ENCODE results near the gene SPAAR. TPM values are rescaled to one million over a fixed set of nuclear protein-coding genes. Genes with fewer than 3 reads are reported as not detected.
A peak's percentile ranks its signal among the peaks of the same experiment; 100 is the strongest.

Gene SPAAR
- polyA plus RNA-seq, 2 of the 4 experiments (the other 2 are of a cell fraction) = not detected

DNA sequence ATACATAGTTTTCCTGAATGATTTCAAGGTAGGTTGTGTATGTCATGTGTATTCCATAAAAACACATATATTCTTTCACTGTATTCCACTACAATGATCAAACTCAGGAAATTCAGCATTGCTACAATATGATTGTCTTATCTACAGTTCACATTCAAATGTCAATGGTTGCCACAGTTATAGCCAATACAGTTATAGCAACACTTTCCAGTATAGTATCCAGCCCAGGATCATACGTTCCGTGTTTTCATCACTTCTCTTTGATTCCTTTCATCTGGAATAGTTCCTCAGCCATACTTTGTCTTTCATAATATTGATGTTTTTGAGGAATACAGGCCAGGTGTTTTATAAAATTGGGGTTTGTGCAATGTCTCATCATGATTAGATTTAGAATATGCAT is 39.2 kb downstream of the SPAAR start:
- WGBS (ENCODE audit: missing lambda C conversion rate) = 91% methylated on average over 2 of the region's 2 CpGs
- no peak for DNase-seq (ENCODE audit: low read depth in 1 of 2, low spot score in 1 of 2)
- no peak for TF ChIP-seq CHD4 (IDR thresholded peaks at IDR 0.05; ENCODE audit: borderline replicate concordance)
- no peak for TF ChIP-seq ELK1 (IDR thresholded peaks at IDR 0.05; ENCODE audit: low read depth, low read length)
- TF ChIP-seq RAD21 (conservative IDR thresholded peaks at IDR 0.05 in 1 of 2, IDR thresholded peaks at IDR 0.05 in 1 of 2) = no peak
- TF ChIP-seq, protein P1, sequence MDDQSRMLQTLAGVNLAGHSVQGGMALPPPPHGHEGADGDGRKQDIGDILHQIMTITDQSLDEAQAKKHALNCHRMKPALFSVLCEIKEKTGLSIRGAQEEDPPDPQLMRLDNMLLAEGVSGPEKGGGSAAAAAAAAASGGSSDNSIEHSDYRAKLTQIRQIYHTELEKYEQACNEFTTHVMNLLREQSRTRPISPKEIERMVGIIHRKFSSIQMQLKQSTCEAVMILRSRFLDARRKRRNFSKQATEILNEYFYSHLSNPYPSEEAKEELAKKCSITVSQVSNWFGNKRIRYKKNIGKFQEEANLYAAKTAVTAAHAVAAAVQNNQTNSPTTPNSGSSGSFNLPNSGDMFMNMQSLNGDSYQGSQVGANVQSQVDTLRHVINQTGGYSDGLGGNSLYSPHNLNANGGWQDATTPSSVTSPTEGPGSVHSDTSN (IDR thresholded peaks at IDR 0.05) = no peak
- TF ChIP-seq POLR2AphosphoS2 (conservative IDR thresholded peaks at IDR 0.05; ENCODE audit: low read length) = no peak
- TF ChIP-seq NR3C1 (IDR thresholded peaks at IDR 0.05) = no peak
- no peak for TF ChIP-seq CEBPB (IDR thresholded peaks at IDR 0.05)
- no peak for TF ChIP-seq HMGXB4 (CRISPR knock-in tag; IDR thresholded peaks at IDR 0.05; ENCODE audit: borderline replicate concordance)
- no peak for TF ChIP-seq RARB (CRISPR knock-in tag; IDR thresholded peaks at IDR 0.05)
- TF ChIP-seq PHF8 (IDR thresholded peaks at IDR 0.05; ENCODE audit: borderline replicate concordance, low read depth) = no peak
- no peak for TF ChIP-seq EP300 (IDR thresholded peaks at IDR 0.05)
- TF ChIP-seq, protein P2, sequence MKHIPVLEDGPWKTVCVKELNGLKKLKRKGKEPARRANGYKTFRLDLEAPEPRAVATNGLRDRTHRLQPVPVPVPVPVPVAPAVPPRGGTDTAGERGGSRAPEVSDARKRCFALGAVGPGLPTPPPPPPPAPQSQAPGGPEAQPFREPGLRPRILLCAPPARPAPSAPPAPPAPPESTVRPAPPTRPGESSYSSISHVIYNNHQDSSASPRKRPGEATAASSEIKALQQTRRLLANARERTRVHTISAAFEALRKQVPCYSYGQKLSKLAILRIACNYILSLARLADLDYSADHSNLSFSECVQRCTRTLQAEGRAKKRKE (CRISPR knock-in tag; IDR thresholded peaks at IDR 0.05; ENCODE audit: low read depth) = no peak
- no peak for TF ChIP-seq CHD2 (IDR thresholded peaks at IDR 0.05; ENCODE audit: low read length, partially characterized antibody)
- TF ChIP-seq MAZ (IDR thresholded peaks at IDR 0.05; ENCODE audit: borderline replicate concordance, low read depth, low read length) = no peak
- no peak for TF ChIP-seq RCOR1 (IDR thresholded peaks at IDR 0.05; ENCODE audit: low read depth, low read length)
- TF ChIP-seq HDAC2 (IDR thresholded peaks at IDR 0.05) = no peak
- FAIRE-seq = no peak
- ATAC-seq = no peak
- no peaks in the 10 kb centered on the region for H3K9me3 ChIP-seq
- no peak overlapping the region for H3K27ac ChIP-seq
- no peak overlapping the region for H3K4me3 ChIP-seq
- no peak overlapping the region for H3K4me2 ChIP-seq
- ChIA-PET POLR2A (no interaction called here), CTCF (interaction anchor here (0.9 to 1.3 kb wide), 4 partner anchors 122 to 852 kb away, joined by 3 to 4 read pairs (median 3); partner anchors contain the start of gene PIGO)
- H3K4me1 ChIP-seq = peaks cover 12% of the 10 kb centered on the region; the same call in 1 of the 3 replicates

GRCh38 chr9:35948901-35949318 is 39.6 kb downstream of the SPAAR start:
- 59% methylated on average over 2 of the region's 2 CpGs for WGBS (ENCODE audit: missing lambda C conversion rate)
- H3K4me1 ChIP-seq = peaks cover 12% of the 10 kb centered on the region; the same call in 1 of the 3 replicates
- ChIA-PET POLR2A (no interaction called here), CTCF (interaction anchor here (0.9 to 1.5 kb wide), 9 partner anchors 28 to 852 kb away, joined by 3 to 6 read pairs (median 3); partner anchors contain the start of gene PIGO)
- no peak overlapping the region for H3K4me3 ChIP-seq
- H3K4me2 ChIP-seq = no peak overlapping the region
- DNase-seq (ENCODE audit: low read depth in 1 of 2, low spot score in 1 of 2) (no peak), FAIRE-seq (no peak), ATAC-seq (no peak; a peak in 1 of 6 replicates)
- 0 out of 6 replicates have a peak overlapping the region, but pooled peaks of 1 of the 2 experiments have one; percentile 13 for H3K27ac ChIP-seq
- no peaks in the 10 kb centered on the region for H3K9me3 ChIP-seq
- TF ChIP-seq RARB (CRISPR knock-in tag; IDR thresholded peaks at IDR 0.05) (no peak), NPAS2 (CRISPR knock-in tag; IDR thresholded peaks at IDR 0.05; ENCODE audit: borderline replicate concordance) (no peak), ESRRA (IDR thresholded peaks at IDR 0.05; ENCODE audit: borderline replicate concordance, low read length) (no peak), KDM5A (IDR thresholded peaks at IDR 0.05) (no peak), RCOR1 (IDR thresholded peaks at IDR 0.05; ENCODE audit: low read depth, low read length) (no peak), FOXS1 (CRISPR knock-in tag; IDR thresholded peaks at IDR 0.05) (no peak), HDAC2 (IDR thresholded peaks at IDR 0.05) (no peak), POLR2A (IDR thresholded peaks at IDR 0.05; ENCODE audit: low read length) (no peak), TP53 (CRISPR knock-in tag; IDR thresholded peaks at IDR 0.05) (no peak), CEBPB (IDR thresholded peaks at IDR 0.05) (no peak), SMC3 (IDR thresholded peaks at IDR 0.05) (no peak), JUNB (IDR thresholded peaks at IDR 0.05) (no peak), BCL3 (IDR thresholded peaks at IDR 0.05) (no peak), PHF8 (IDR thresholded peaks at IDR 0.05; ENCODE audit: borderline replicate concordance, low read depth) (no peak)
- TF ChIP-seq, protein P1 (IDR thresholded peaks at IDR 0.05) = no peak
- TF ChIP-seq, protein P3, sequence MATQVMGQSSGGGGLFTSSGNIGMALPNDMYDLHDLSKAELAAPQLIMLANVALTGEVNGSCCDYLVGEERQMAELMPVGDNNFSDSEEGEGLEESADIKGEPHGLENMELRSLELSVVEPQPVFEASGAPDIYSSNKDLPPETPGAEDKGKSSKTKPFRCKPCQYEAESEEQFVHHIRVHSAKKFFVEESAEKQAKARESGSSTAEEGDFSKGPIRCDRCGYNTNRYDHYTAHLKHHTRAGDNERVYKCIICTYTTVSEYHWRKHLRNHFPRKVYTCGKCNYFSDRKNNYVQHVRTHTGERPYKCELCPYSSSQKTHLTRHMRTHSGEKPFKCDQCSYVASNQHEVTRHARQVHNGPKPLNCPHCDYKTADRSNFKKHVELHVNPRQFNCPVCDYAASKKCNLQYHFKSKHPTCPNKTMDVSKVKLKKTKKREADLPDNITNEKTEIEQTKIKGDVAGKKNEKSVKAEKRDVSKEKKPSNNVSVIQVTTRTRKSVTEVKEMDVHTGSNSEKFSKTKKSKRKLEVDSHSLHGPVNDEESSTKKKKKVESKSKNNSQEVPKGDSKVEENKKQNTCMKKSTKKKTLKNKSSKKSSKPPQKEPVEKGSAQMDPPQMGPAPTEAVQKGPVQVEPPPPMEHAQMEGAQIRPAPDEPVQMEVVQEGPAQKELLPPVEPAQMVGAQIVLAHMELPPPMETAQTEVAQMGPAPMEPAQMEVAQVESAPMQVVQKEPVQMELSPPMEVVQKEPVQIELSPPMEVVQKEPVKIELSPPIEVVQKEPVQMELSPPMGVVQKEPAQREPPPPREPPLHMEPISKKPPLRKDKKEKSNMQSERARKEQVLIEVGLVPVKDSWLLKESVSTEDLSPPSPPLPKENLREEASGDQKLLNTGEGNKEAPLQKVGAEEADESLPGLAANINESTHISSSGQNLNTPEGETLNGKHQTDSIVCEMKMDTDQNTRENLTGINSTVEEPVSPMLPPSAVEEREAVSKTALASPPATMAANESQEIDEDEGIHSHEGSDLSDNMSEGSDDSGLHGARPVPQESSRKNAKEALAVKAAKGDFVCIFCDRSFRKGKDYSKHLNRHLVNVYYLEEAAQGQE (IDR thresholded peaks at IDR 0.05) = no peak

Data from A549 (cell line).